Panc1 (cell line): ENCODE data around the gene POLDIP2. TPM values are rescaled to one million over a fixed set of nuclear protein-coding genes. Genes with fewer than 3 reads are reported as not detected.
A peak's percentile ranks its signal among the peaks of the same experiment; 100 is the strongest.

Experiments used
- ATAC-seq: fragments of 200-7000 bp; cut with Tn5 transposase; 2 replicates; pipeline ENCODE4 v1.9.1; 2020; ENCODE audit warnings: mild to moderate bottlenecking, moderate library complexity
- BruUV-seq: library from RNA; stranded (reverse); fragments of 400-500 nt; replicated peaks from 2 replicates; lab custom pipeline; 2021; lab: Mats Ljungman, UMichigan
- CTCF ChIA-PET: fragments of 300-600 bp; sonication (Branson Sonifier 250); formaldehyde crosslinking; loops from one replicate; lab custom pipeline; 2022; ENCODE audit warnings: antibody characterized with exemption; lab: Charles Lee
- POLR2A ChIA-PET: fragments of 300-600 bp; sonication (Branson Sonifier 250); formaldehyde crosslinking; loops from one replicate; lab custom pipeline; 2022; ENCODE audit warnings: antibody characterized with exemption; lab: Charles Lee
- DNase-seq: peaks from one replicate; pipeline ENCODE4 v3.0.0-alpha.2; 2010; ENCODE audit warnings: low read depth, low spot score
- H3K27ac ChIP-seq: 2 replicates; pipeline ENCODE4 v1.5.1; 2011; ENCODE audit warnings: mild to moderate bottlenecking, low read length, inconsistent platforms
- H3K27me3 ChIP-seq: fragments of 200-500 bp; sonication (Bioruptor generic); 2 replicates; pipeline ENCODE4 v1.6.0; 2014; ENCODE audit warnings: low read length, inconsistent platforms; ENCODE audit not compliant: control insufficient read depth, insufficient read depth
- H3K36me3 ChIP-seq: fragments of 200-500 bp; sonication (Bioruptor generic); 2 replicates; pipeline ENCODE4 v1.5.1; 2014; ENCODE audit warnings: inconsistent platforms, mild to moderate bottlenecking, low read length, moderate library complexity; ENCODE audit not compliant: control insufficient read depth, insufficient read depth
- H3K4me1 ChIP-seq: 2 replicates; pipeline ENCODE4 v1.5.1; 2011; ENCODE audit warnings: inconsistent platforms, mild to moderate bottlenecking, low read length, moderate library complexity; ENCODE audit not compliant: control insufficient read depth, insufficient read depth
- H3K4me3 ChIP-seq, 2 experiments: 2 replicates each; pipeline ENCODE4 v1.5.1; 2011 to 2012; ENCODE audit warnings: low read depth in 2 of 2, low read length in 2 of 2, mild to moderate bottlenecking in 2 of 2, inconsistent platforms in 1 of 2, moderate library complexity in 1 of 2
- H3K9me3 ChIP-seq: fragments of 200-500 bp; sonication (Bioruptor generic); 2 replicates; pipeline ENCODE4 v1.5.1; 2014; ENCODE audit warnings: low read depth, mild to moderate bottlenecking, inconsistent platforms, low read length, moderate library complexity; ENCODE audit not compliant: control insufficient read depth, insufficient read depth
- POLR2AphosphoS5 ChIP-seq: IDR thresholded peaks from 2 replicates; pipeline ENCODE4 v1.6.1; 2012; ENCODE audit warnings: mild to moderate bottlenecking, low read depth, low read length, moderate library complexity
- REST ChIP-seq, 2 experiments: IDR thresholded peaks; 2 replicates each; pipeline ENCODE4 v1.6.1; 2011 to 2012; ENCODE audit warnings: low read depth in 2 of 2, control low read depth in 1 of 2, low read length in 1 of 2, mild to moderate bottlenecking in 1 of 2, moderate library complexity in 1 of 2; ENCODE audit not compliant: insufficient read depth in 1 of 2
- SIN3A ChIP-seq: IDR thresholded peaks from 2 replicates; pipeline ENCODE4 v1.6.1; 2012; ENCODE audit warnings: low read depth, mild to moderate bottlenecking, low read length, moderate library complexity, borderline replicate concordance; ENCODE audit not compliant: insufficient read depth
- TCF7L2 ChIP-seq: IDR thresholded peaks from 2 replicates; pipeline ENCODE4 v1.6.1; 2011; ENCODE audit warnings: mild to moderate bottlenecking, low read depth, low read length, inconsistent platforms
- in situ Hi-C: cut with HindIII; loops from 2 replicates; pipeline ENCODE4 v1.10.0; 2016; ENCODE audit warnings: low sequenced_read_pairs, low pct_unique_long_range_greater_than_20kb
- intact Hi-C: fragments of 100-400 bp; cut with micrococcal nuclease; formaldehyde crosslinking; loops from one replicate; pipeline ENCODE4 v1.10.0; 2022; ENCODE audit not compliant: unreplicated experiment
- total RNA-seq: library from RNA; stranded (reverse); gene quantifications from one replicate; pipeline ENCODE4 v1.2.1, GENCODE V29; 2021; ENCODE audit not compliant: unreplicated experiment

The POLDIP2 gene
- total RNA-seq, 1 experiment from 2014 or later = 175 TPM

DNA sequence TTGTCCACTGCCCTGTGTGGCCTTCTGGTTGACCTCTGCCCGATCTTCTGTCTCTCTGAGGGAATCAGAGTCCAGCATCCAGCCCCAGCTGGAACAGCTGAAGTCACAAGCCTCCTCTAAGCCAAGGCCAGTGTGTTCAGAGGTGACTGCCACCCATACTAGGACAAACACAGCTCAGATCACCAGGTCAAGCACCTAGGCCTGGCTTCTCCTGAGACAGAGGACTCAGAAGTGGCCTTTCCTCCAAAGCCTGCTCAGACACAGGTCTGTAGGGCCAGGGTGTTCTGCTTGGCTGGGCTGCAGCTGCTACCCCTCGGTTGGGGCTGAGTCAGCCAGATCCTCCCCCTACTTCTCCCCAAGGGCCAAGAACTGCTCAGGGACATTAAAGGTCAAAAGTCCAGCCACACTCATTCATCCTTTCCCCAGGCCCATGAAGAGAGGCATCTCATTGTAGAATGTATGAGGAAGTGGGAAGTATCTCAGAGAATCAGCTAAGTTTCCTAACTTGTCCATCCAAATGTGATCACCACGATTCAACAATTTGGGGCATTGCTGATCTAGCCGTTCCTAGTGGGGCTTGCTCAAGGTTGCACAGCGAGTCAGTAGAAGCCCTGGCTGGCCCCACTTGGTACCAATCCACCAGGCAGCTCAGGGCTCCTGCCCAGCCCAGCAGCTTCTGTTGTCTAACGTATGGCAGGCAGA, 41.1 kb upstream of the POLDIP2 start:
- BruUV-seq = no TSS peak
- peak; percentile 12 for ATAC-seq
- CTCF ChIA-PET = no interaction called here

DNA sequence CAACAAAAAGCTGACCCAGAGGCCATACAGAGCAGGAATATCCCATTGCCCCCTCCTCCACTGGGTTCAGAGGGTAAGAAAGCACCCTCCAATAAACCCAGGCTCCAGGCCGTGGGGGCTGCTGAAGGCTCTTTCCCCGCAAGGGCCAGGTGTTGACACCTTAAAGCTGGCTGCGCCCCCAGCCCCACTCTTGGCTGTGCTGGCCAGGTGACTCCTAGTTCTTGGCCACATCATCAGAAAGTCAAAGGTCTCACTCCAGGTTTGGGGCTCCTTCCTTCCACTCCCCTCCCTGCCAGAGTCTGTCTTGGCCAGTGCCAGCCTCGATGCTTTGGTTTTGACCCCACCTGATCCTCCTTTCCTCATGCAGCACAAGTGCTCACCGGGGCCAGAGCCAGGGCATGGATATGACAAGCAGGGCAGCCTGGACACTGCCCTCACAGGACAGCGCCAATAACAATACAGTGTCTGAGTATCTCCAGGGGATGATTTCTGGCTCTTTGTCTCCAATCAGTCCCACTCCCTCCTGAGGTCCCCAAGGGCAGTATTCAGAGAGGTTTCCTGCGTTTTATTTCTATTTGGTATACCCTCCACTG, 40.5 kb upstream of the POLDIP2 start:
- in situ Hi-C loops = no loop called here
- CTCF ChIA-PET = no interaction called here
- ATAC-seq (peak; percentile 35), DNase-seq (no peak)
- Histone ChIP-seq H3K27ac (no peak overlapping the region; the same call in 1 of the 2 replicates), H3K9me3 (no peaks in the 10 kb centered on the region), H3K4me3 (no peak overlapping the region), H3K4me1 (peaks cover 8% of the 10 kb centered on the region; the same call in 1 of the 2 replicates), H3K36me3 (no peaks in the 10 kb centered on the region), H3K27me3 (no peaks in the 10 kb centered on the region)
- no TSS peak for BruUV-seq
- peak; percentile 18; the same call in 1 of the 2 replicates for TF ChIP-seq POLR2AphosphoS5
- no peak for TF ChIP-seq TCF7L2
- POLR2A ChIA-PET = no interaction called here
- intact Hi-C loops = no loop called here

More for the DNA sequence above, 41.1 kb upstream of the POLDIP2 start:
- intact Hi-C loops (no loop called here), in situ Hi-C loops (no loop called here)
- no peaks in the 10 kb centered on the region for H3K36me3 ChIP-seq
- POLR2A ChIA-PET = no interaction called here
- TF ChIP-seq SIN3A = no peak
- TF ChIP-seq POLR2AphosphoS5 = 0 out of 2 replicates have a peak, but pooled peaks have one; percentile 7
- H3K4me1 ChIP-seq = peaks cover 8% of the 10 kb centered on the region; the same call in 1 of the 2 replicates
- no peaks in the 10 kb centered on the region for H3K27me3 ChIP-seq
- no peak overlapping the region for H3K4me3 ChIP-seq
- H3K9me3 ChIP-seq = no peaks in the 10 kb centered on the region
- no peak overlapping the region; the same call in 1 of the 2 replicates for H3K27ac ChIP-seq
- DNase-seq = no peak

DNA sequence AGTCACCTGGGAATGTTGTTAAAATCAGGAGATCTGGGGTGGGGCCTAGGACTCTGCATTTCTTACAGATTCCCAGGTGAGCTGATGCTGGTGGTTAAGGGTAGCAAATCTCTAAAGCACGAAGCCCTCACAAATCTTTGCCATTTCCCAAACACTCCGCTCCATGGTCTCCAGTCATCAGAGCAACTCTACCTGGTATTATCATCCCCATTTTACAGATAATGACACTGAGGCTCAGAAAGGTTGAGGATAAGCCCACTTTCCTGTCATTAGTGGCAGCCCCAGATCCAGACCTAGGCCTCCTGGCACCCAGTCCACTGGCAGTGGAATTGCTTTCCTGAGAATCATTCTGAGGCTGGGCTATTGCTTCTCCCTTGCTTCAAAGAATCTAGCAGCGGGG, 39.9 kb upstream of the POLDIP2 start:
- Histone ChIP-seq H3K36me3 (no peaks in the 10 kb centered on the region), H3K27ac (no peak overlapping the region), H3K9me3 (no peaks in the 10 kb centered on the region), H3K27me3 (no peaks in the 10 kb centered on the region), H3K4me1 (peaks cover 8% of the 10 kb centered on the region; the same call in 1 of the 2 replicates), H3K4me3 (no peak overlapping the region)
- intact Hi-C loops = no loop called here
- no peak for TF ChIP-seq REST (IDR thresholded peaks at IDR 0.05; ENCODE audit: insufficient read depth in 1 of 2, low read depth in 2 of 2, low read length in 1 of 2)
- TF ChIP-seq POLR2AphosphoS5 = peak; percentile 8; the same call in 1 of the 2 replicates
- POLR2A ChIA-PET = no interaction called here
- BruUV-seq = no TSS peak
- no peak for ATAC-seq
- CTCF ChIA-PET = interaction anchor here (1.0 kb wide), 1 partner anchor 19 kb away, joined by 3 read pairs; no protein-coding TSS in a partner anchor
- in situ Hi-C loops = no loop called here
- DNase-seq = no peak
